Measurements from ENCODE around the gene HAPLN3. TPM values are rescaled to one million over a fixed set of nuclear protein-coding genes. Genes with fewer than 3 reads are reported as not detected.

HAPLN3 gene
- total RNA-seq, 1 experiment from 2014 or later: 5.0 TPM

- DNase-seq (ENCODE audit: unreplicated experiment): no peak
- peaks cover 19% of the 10 kb centered on the region for H3K4me1 Mint-ChIP-seq (ENCODE audit: insufficient read depth, unreplicated experiment)
- H3K27ac Mint-ChIP-seq (ENCODE audit: low read depth, unreplicated experiment): no peak overlapping the region
- peaks cover 49% of the 10 kb centered on the region for H3K36me3 Mint-ChIP-seq (ENCODE audit: insufficient read depth, unreplicated experiment)
- no peak for TF ChIP-seq CTCF (IDR thresholded peaks at IDR 0.05; ENCODE audit: unreplicated experiment)
- no peak overlapping the region for H3K4me3 Mint-ChIP-seq (ENCODE audit: unreplicated experiment)
- no peaks in the 10 kb centered on the region for H3K27me3 Mint-ChIP-seq (ENCODE audit: insufficient read depth, unreplicated experiment)
- no TSS peak for BruUV-seq (replicated peaks)
- no peaks in the 10 kb centered on the region for H3K9me3 Mint-ChIP-seq (ENCODE audit: unreplicated experiment)
- CTCF ChIA-PET: interaction anchor here (0.6 to 2.0 kb wide), 7 partner anchors 12 to 278 kb away, joined by 3 to 10 read pairs (median 4); no protein-coding TSS in a partner anchor
- POLR2A ChIA-PET: interaction anchor here (0.6 to 1.7 kb wide), 7 partner anchors 13 to 258 kb away, joined by 3 to 7 read pairs (median 3); no protein-coding TSS in a partner anchor
- intact Hi-C loops (cut with micrococcal nuclease): loop anchor here (1.0 to 10.0 kb wide), 2 partner anchors 92 to 239 kb away; partner anchors contain the start of gene ACAN
Observed at GRCh38 chr15:88896333-88897033, 1.1 kb upstream of the HAPLN3 start.

DNA sequence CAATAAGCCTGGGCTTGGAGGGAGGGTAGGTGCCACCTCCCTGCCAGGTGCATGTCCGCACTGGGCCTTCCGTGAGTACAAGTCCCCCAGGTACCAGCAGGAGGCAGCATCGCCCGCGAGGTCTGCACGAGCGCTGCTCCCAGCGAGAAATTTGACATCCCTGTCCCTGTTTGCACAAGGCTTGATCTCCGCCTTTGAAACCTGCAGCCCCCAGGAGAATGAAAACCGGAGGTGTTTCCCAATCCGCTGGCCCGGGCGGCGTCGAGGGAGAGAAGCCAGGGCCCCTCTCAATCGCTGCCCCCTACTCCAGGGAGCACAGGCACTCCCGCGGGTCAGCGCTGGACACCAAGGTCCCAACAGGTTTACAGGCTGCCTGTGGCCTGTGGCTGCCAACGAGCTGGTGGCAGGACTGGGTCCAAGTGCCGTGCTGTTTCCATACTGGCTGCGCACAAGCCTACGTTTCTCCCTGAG, 961 bp downstream of the HAPLN3 start:
- H3K4me3 Mint-ChIP-seq (ENCODE audit: unreplicated experiment): peak overlapping the region; percentile 25
- no peaks in the 10 kb centered on the region for H3K27me3 Mint-ChIP-seq (ENCODE audit: insufficient read depth, unreplicated experiment)
- no peaks in the 10 kb centered on the region for H3K9me3 Mint-ChIP-seq (ENCODE audit: unreplicated experiment)
- peaks cover 35% of the 10 kb centered on the region for H3K36me3 Mint-ChIP-seq (ENCODE audit: insufficient read depth, unreplicated experiment)
- H3K27ac Mint-ChIP-seq (ENCODE audit: low read depth, unreplicated experiment): no peak overlapping the region
- H3K4me1 Mint-ChIP-seq (ENCODE audit: insufficient read depth, unreplicated experiment): peaks cover 12% of the 10 kb centered on the region
- POLR2A ChIA-PET: interaction anchor here (0.6 to 1.7 kb wide), 4 partner anchors 11 to 235 kb away, joined by 3 to 7 read pairs (median 4); partner anchors contain the start of gene ABHD2
- peak; percentile 66 for TF ChIP-seq CTCF (IDR thresholded peaks at IDR 0.05; ENCODE audit: unreplicated experiment)
- no TSS peak for BruUV-seq (replicated peaks)
- peak; percentile 69 for DNase-seq (ENCODE audit: unreplicated experiment)
- intact Hi-C loops (cut with micrococcal nuclease): loop anchor here (2.0 to 10.0 kb wide), 2 partner anchors 90 to 282 kb away; partner anchors contain the start of gene ACAN
- CTCF ChIA-PET: interaction anchor here (0.5 to 4.2 kb wide), 10 partner anchors 10 to 240 kb away, joined by 3 to 21 read pairs (median 4); no protein-coding TSS in a partner anchor

DNA sequence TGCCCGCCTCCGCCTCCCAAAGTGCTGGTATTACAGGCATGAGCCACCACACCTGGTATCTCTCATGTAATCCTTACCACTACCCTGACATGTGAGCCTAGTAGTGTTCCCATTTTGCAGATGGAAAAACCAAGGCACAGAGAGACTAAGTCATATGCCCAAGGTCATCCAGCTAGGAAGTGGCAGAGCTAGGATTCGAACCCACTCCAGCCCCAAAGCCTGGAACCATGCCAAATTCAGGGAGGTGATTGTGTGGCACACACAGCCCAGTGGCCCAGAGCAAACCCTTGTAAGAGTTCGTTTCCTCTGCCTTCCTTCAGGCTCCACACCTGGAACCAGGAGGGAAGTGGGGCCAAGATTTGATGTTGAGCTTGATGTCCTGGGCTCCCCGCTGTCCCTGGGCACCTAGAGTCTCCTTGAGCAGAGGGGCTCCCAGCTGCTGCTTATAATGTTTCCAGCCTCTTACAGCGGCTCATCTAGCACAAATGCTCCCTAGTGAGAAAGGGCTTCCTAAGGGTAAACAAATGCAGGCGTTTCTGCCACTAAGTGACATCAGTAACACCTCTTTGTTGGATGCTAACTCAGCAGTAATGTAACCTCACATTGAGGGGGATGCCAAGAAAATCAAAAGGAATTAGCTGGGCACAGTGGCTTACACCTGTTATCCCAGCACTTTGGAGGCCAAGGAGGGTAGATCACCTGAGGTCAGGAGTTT, 3.6 kb downstream of the HAPLN3 start:
- ChIA-PET POLR2A (no interaction called here), CTCF (interaction anchor here (0.5 to 4.2 kb wide), 10 partner anchors 9 to 287 kb away, joined by 3 to 21 read pairs (median 5); no protein-coding TSS in a partner anchor)
- no peak for TF ChIP-seq CTCF (IDR thresholded peaks at IDR 0.05; ENCODE audit: unreplicated experiment)
- Mint-ChIP-seq H3K4me1 (ENCODE audit: insufficient read depth, unreplicated experiment) (peaks cover 3% of the 10 kb centered on the region), H3K36me3 (ENCODE audit: insufficient read depth, unreplicated experiment) (peaks cover 10% of the 10 kb centered on the region), H3K9me3 (ENCODE audit: unreplicated experiment) (no peaks in the 10 kb centered on the region), H3K27me3 (ENCODE audit: insufficient read depth, unreplicated experiment) (no peaks in the 10 kb centered on the region), H3K27ac (ENCODE audit: low read depth, unreplicated experiment) (no peak overlapping the region), H3K4me3 (ENCODE audit: unreplicated experiment) (no peak overlapping the region)
- DNase-seq (ENCODE audit: unreplicated experiment): no peak
- BruUV-seq (replicated peaks): no TSS peak
- intact Hi-C loops (cut with micrococcal nuclease): loop anchor here (10.0 kb wide), 1 partner anchor 87 kb away; the partner anchor contains the start of gene ACAN

GRCh38 chr15:88890495-88890894, 4.8 kb downstream of the HAPLN3 start:
- CTCF ChIA-PET: interaction anchor here (1.2 to 4.2 kb wide), 3 partner anchors 11 to 233 kb away, joined by 3 to 21 read pairs (median 7); no protein-coding TSS in a partner anchor
- Mint-ChIP-seq H3K9me3 (ENCODE audit: unreplicated experiment) (no peaks in the 10 kb centered on the region), H3K4me1 (ENCODE audit: insufficient read depth, unreplicated experiment) (no peaks in the 10 kb centered on the region), H3K27me3 (ENCODE audit: insufficient read depth, unreplicated experiment) (no peaks in the 10 kb centered on the region), H3K36me3 (ENCODE audit: insufficient read depth, unreplicated experiment) (peaks cover 9% of the 10 kb centered on the region), H3K4me3 (ENCODE audit: unreplicated experiment) (no peak overlapping the region), H3K27ac (ENCODE audit: low read depth, unreplicated experiment) (no peak overlapping the region)
- DNase-seq (ENCODE audit: unreplicated experiment): no peak
- intact Hi-C loops (cut with micrococcal nuclease): loop anchor here (10.0 kb wide), 1 partner anchor 86 kb away; the partner anchor contains the start of gene ACAN
- TF ChIP-seq CTCF (IDR thresholded peaks at IDR 0.05; ENCODE audit: unreplicated experiment): no peak
- no TSS peak for BruUV-seq (replicated peaks)
- POLR2A ChIA-PET: interaction anchor here (0.7 kb wide), 1 partner anchor 127 kb away, joined by 3 read pairs; no protein-coding TSS in a partner anchor

Measured in MCF 10A (cell line).